Measurements from ENCODE around the gene HS1BP3.

Gene HS1BP3

DNA sequence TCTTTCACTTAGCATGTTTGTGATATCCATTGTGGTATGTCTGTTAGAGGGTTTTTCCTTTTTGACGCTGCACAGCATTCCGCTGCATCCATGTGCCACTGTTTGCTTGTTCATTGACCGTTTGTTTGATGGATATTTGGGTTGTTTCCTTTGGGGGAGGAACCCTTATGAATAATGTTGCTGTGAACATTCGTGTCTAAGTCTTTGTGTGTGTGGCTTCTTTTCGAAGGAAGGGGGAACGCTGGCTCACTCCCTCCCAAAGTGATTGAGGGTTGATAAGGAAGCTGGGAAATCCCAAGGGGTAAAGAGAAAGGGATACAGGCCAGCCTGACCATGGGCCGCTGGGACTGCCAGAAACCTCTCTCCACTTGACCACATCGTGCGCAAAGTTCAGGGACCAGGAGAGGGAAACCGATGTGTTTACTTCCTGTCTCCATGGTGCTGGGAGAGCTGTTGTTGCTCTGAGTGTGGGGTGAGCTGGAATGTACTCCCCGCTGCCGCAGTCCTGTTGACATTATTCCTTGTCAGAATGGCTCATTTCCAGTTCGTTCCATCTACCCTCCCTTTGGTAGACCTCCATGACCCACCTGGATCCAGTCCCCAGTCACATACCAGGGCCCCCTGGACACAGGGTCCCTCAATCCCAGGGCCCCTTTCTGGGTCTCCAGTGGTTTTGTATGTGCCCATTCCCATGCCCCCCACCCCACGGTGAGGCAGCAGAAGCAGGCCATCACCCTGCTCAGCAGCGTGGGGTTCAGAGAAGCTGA lies 39.6 kb downstream of the HS1BP3 start:
- Histone ChIP-seq H3K4me1 (ENCODE audit: insufficient read depth, low read length) (peaks cover 12% of the 10 kb centered on the region), H3K9me3 (ENCODE audit: control insufficient read depth, insufficient read depth, low read length) (peaks cover 2% of the 10 kb centered on the region), H3K36me3 (ENCODE audit: insufficient read depth, low read length) (no peaks in the 10 kb centered on the region), H3K9ac (ENCODE audit: low read depth, low read length) (no peak overlapping the region)

DNA sequence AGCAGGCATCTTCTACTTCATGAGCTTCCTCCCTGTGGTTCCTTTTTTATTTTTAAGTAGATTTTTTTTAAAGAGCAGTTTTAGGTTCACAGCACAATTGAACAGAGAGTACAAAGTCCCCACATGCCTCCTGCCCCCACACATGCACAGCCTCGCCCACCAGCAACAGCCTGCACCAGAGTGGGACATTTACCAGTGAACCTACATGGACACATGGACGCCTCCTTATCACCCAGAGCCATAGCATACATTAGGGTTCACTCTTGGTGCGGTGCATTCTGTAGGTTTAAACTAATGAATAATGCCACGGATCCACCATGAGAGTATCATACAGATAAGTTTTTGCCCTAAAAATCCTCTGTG lies 40.9 kb downstream of the HS1BP3 start:
- Histone ChIP-seq H3K9me3 (ENCODE audit: control insufficient read depth, insufficient read depth, low read length) (peaks cover 2% of the 10 kb centered on the region), H3K4me1 (ENCODE audit: insufficient read depth, low read length) (peaks cover 10% of the 10 kb centered on the region), H3K36me3 (ENCODE audit: insufficient read depth, low read length) (no peaks in the 10 kb centered on the region), H3K9ac (ENCODE audit: low read depth, low read length) (no peak overlapping the region)

DNA sequence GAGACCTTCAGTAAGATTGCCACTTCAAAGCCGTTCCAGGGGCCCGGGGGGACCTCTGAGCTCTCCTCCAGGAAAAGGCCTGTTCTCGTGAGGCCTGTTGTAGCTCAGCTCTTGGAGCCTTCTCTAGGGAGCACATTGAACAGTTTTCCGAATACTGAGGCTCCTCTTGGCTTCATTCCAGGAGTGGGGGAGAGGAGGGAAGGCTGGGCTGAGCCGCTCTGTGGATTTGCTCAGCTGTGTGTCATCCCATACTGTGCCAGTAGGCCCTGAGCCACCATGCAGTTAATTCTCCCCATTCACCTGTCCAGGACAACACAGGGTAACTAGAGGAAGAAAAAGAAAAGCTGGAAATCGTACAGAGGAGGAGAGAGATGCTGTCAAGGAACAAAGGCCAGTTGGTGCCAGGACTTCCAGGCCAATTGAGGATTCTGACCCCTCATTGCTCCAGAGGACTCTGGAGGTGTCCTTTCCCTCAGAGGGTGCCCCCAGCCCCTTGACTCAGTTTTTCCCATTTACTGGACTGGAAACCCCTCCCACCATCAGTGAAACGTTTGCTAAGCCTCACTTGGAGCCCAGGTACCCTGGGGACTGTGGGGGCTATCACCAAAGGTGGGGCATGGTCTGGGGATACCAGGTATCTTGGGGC lies 41.4 kb downstream of the HS1BP3 start:
- Histone ChIP-seq H3K9ac (ENCODE audit: low read depth, low read length) (no peak overlapping the region), H3K36me3 (ENCODE audit: insufficient read depth, low read length) (no peaks in the 10 kb centered on the region), H3K9me3 (ENCODE audit: control insufficient read depth, insufficient read depth, low read length) (peaks cover 2% of the 10 kb centered on the region), H3K4me1 (ENCODE audit: insufficient read depth, low read length) (peaks cover 5% of the 10 kb centered on the region)

DNA sequence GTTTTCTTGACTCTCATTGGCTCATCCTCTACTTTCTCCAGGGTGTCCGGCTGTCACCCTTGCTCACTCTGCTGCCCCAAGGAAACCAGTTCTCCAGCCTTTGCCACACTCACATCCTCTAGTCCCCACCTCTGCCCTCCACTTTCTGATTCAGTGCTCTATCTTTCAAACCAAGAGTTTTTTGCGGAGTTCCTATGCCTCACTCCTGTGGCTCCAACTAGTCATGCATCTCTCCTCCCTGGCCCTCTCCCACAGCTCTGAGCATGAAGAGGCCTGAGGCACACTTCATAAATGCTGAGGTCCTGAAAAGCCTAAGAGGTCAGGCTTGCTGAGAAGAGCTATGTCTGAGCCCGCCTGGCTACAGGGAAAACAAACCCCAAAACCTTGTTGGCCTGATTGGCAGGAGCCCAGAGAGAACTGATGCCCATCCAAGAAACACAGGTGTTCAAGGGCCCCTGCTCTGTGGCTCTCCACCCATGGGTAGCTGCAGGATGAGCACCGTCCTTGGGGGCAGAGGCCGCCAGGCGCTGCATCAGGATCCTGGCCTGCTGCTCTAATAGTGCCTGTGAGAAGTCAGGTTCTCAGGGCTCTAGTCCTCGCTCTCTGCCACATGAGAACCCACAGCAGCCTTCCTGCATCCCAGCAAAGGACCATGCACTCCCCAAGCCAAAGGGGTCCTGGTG lies 42.1 kb downstream of the HS1BP3 start:
- Histone ChIP-seq H3K9me3 (ENCODE audit: control insufficient read depth, insufficient read depth, low read length) (peaks cover 2% of the 10 kb centered on the region), H3K9ac (ENCODE audit: low read depth, low read length) (no peak overlapping the region), H3K36me3 (ENCODE audit: insufficient read depth, low read length) (no peaks in the 10 kb centered on the region), H3K4me1 (ENCODE audit: insufficient read depth, low read length) (peaks cover 4% of the 10 kb centered on the region; the same call in 1 of the 2 replicates)

DNA sequence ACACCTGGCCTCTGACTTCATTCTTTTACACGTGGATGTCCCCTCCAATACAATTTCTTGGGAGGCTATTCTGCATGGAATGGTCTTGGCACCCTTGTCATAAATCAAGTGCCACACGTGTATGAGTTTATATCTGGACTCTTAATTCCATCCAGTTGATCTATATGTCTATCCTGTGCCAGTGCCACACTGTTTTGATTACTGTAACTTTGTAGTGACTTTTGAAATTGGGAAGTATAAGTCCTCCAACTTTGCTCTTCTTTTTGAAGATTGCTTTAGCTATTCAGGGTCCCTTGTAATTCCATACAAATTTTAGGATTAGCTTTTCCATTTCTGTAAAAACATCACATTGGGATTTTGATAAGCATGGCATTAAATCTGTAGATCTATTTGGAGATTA lies 43.5 kb downstream of the HS1BP3 start:
- no peaks in the 10 kb centered on the region for H3K36me3 ChIP-seq (ENCODE audit: insufficient read depth, low read length)
- peaks cover 4% of the 10 kb centered on the region; the same call in 1 of the 2 replicates for H3K4me1 ChIP-seq (ENCODE audit: insufficient read depth, low read length)
- no peak overlapping the region for H3K9ac ChIP-seq (ENCODE audit: low read depth, low read length)
- H3K9me3 ChIP-seq (ENCODE audit: control insufficient read depth, insufficient read depth, low read length), result peaks cover 2% of the 10 kb centered on the region

DNA sequence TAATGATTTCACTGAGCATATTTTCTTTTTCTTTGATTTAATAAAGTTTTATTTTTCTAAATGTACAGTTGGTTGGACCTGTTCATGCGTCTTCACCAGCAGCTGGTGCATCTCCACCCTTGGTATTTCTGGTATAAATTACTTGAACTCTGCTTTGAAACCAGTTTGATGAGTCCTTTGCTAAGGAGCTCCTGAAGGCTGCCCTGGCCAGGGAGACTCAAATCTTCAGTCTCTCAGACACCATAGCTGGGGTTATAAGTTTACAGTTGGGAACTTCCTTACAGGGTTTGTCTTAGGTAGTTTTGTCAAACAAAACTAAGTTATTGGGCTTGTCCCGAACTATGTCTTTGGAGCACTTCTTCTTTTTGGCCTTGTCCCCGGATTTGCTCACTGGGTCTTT lies 44.7 kb downstream of the HS1BP3 start:
- H3K9ac ChIP-seq (ENCODE audit: low read depth, low read length), result no peak overlapping the region
- peaks cover 2% of the 10 kb centered on the region for H3K9me3 ChIP-seq (ENCODE audit: control insufficient read depth, insufficient read depth, low read length)
- peaks cover 5% of the 10 kb centered on the region; the same call in 1 of the 2 replicates for H3K4me1 ChIP-seq (ENCODE audit: insufficient read depth, low read length)
- H3K36me3 ChIP-seq (ENCODE audit: insufficient read depth, low read length), result no peaks in the 10 kb centered on the region

DNA sequence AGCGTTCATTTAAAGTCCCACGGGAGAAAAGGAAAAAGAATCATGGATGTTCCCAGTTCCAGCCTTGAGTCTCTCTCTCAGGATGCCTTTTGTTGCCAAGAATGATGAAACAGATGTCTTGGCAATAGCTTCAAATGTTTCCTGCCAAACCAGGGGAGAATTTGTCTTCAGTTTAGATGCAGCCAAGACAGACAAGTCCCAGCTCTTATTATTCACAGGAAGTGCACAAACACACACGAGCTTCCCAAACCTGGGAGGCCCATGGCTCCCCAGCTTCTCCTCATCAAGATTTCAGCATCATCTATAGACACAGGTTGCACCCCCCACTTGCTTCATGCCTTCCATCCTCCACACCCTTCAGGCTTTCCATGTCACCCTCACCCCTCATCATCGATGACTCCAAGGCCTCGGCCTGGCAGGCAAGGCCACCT lies 45.9 kb downstream of the HS1BP3 start:
- Histone ChIP-seq H3K36me3 (ENCODE audit: insufficient read depth, low read length) (no peaks in the 10 kb centered on the region), H3K9me3 (ENCODE audit: control insufficient read depth, insufficient read depth, low read length) (peaks cover 2% of the 10 kb centered on the region), H3K4me1 (ENCODE audit: insufficient read depth, low read length) (peaks cover 8% of the 10 kb centered on the region), H3K9ac (ENCODE audit: low read depth, low read length) (no peak overlapping the region)

DNA sequence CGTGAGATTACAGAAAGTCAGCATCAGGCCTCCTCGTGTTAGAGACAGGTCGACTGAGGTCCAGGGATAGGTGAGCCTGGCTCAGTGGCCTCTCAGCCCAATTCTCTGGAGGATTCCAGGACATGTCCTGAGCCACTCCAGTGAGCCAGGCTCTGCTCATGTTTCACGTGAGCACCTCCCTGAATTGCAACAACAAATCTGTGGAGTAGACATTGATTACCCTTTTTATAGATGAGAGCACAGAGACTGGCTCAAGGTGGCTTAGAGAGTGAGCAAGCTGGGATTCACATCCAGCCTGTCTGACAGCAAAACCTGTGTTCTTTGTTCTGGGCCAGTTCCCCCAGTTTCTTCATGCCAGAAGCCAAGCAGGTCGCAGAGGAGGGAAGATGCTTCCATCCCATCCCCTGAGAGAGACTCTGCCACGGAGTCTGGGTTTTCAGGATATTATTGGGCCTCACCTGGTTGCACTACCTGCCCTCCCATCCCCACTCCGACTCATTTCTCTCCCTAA lies 46.4 kb downstream of the HS1BP3 start:
- Histone ChIP-seq H3K9me3 (ENCODE audit: control insufficient read depth, insufficient read depth, low read length) (peaks cover 2% of the 10 kb centered on the region), H3K9ac (ENCODE audit: low read depth, low read length) (no peak overlapping the region), H3K4me1 (ENCODE audit: insufficient read depth, low read length) (peaks cover 8% of the 10 kb centered on the region), H3K36me3 (ENCODE audit: insufficient read depth, low read length) (no peaks in the 10 kb centered on the region)

DNA sequence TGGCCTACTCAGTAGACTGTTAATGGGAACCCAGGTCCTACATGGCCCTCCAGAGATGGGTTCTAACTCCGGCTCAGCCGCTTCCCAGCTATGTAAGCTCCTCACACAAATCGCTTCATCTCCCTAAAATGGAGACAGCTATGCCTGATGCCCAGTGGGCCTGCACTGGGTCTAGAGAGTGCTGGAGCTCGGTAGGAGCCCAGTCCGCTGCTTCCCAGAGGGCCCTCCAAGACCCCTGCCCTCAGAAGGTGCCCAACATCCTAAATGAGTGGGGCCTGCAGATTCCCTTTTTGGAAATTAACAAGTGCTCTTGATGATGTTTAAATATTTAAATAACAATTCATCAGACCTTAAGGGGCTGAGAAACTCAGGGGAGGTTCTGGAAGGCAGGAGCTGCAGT lies 47.1 kb downstream of the HS1BP3 start:
- H3K9me3 ChIP-seq (ENCODE audit: control insufficient read depth, insufficient read depth, low read length), result peaks cover 2% of the 10 kb centered on the region
- H3K9ac ChIP-seq (ENCODE audit: low read depth, low read length), result no peak overlapping the region
- peaks cover 8% of the 10 kb centered on the region for H3K4me1 ChIP-seq (ENCODE audit: insufficient read depth, low read length)
- H3K36me3 ChIP-seq (ENCODE audit: insufficient read depth, low read length), result no peaks in the 10 kb centered on the region

DNA sequence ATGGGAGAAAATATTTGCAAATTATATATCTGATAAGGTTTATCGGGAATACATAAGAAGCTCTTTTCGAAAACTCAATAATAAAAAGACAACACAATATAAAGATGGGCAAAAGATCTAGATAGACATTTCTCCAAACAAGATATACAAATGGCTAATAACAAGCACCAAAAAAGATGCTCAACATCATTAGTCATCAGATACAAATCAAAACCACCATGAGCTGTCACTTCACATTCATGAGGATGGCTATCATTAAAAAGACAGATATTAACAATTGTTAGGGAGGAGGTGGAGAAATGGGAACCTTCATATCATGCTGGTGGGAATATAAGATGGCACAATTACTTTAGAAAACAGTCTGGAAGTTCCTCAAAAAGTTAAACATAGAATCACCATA lies 48.1 kb downstream of the HS1BP3 start:
- Histone ChIP-seq H3K9me3 (ENCODE audit: control insufficient read depth, insufficient read depth, low read length) (peaks cover 2% of the 10 kb centered on the region), H3K36me3 (ENCODE audit: insufficient read depth, low read length) (no peaks in the 10 kb centered on the region), H3K9ac (ENCODE audit: low read depth, low read length) (no peak overlapping the region), H3K4me1 (ENCODE audit: insufficient read depth, low read length) (peaks cover 8% of the 10 kb centered on the region)

DNA sequence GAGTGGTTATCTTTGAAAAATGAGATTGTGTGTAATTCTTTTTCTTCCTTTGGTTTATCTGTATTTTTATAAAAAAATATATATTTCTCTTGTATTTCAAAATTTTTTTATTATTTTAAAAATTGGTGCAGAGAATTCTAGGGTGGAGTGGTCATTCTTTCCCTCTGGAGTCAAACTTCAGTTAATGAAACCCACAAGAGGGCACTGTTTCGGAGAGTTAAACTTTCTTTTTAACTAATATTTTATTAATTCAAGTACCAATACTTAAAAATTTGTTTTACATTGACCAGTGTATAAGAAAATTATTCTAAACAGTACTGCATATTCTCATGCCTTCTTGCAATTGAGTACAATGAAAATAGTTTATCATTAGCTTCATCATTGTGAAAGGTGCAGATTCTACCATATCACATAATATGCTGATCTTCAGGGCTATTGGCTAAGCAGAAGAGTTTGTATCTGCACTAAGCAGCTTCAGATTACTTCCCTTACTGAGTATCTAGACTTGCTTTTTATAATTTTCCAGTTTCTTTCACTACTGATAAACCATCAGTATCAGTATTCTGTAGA lies 50.1 kb downstream of the HS1BP3 start:
- Histone ChIP-seq H3K9ac (ENCODE audit: low read depth, low read length) (no peak overlapping the region), H3K36me3 (ENCODE audit: insufficient read depth, low read length) (no peaks in the 10 kb centered on the region), H3K4me1 (ENCODE audit: insufficient read depth, low read length) (peaks cover 17% of the 10 kb centered on the region), H3K9me3 (ENCODE audit: control insufficient read depth, insufficient read depth, low read length) (no peaks in the 10 kb centered on the region)

DNA sequence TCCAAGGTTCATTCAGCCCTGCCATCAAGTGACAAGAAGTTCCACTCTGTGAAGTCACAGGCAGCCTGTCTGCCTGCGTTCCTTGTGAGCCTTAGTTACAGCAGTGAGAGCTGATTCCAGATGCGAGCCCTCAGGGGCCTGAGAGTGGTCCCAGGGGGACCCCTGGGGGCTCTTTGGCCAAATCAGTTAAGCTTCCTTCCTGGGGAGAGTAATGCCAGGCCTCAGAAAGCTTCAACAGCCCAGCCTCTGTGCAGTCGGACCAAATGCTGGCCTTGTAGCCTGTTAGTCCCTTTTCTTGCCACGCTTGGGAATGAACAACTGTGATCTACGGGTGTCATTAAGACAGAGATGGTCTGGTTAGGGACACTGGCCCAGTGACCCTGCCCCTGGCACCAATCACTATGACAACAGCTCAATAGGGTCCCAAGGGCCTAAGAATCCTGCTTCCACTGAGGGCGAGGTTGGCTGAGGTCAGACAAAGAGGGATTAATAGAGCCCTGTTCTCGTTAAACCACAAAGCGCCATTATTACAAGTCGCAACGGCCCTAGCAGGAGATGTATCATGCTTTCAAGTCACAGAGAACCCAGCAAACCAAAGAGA lies 50.9 kb downstream of the HS1BP3 start:
- no peak overlapping the region for H3K9ac ChIP-seq (ENCODE audit: low read depth, low read length)
- H3K9me3 ChIP-seq (ENCODE audit: control insufficient read depth, insufficient read depth, low read length), result no peaks in the 10 kb centered on the region
- H3K36me3 ChIP-seq (ENCODE audit: insufficient read depth, low read length), result no peaks in the 10 kb centered on the region
- peaks cover 25% of the 10 kb centered on the region for H3K4me1 ChIP-seq (ENCODE audit: insufficient read depth, low read length)

DNA sequence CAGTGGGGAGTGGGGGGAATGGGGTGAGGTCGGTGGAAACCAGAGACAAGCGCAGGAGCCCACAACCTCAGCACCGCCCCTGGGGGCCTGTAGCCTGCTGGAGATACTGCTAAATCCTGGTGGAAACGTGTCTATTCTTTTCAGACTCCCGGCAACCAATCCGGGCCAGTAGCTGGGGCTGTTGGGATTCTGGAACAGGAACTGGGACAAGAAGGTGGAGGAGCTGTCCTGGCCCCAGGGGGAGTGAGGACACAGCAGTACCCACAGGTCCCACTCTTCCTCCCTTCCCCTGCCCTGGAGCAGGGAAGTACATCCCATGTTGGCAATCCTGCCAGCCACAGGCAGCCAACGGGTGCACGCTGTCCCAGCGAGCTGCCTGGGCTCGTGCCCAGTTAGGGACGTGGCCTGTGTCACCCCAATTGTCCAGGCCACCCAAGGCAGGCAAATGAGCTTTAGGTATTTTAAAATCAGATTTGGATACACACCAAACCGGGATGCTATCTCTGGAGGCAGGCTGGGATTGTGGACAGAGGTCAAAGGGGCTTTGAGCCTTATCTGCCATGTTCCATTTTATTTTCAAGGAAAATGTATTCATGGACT lies 51.8 kb downstream of the HS1BP3 start:
- Histone ChIP-seq H3K9me3 (ENCODE audit: control insufficient read depth, insufficient read depth, low read length) (no peaks in the 10 kb centered on the region), H3K9ac (ENCODE audit: low read depth, low read length) (no peak overlapping the region), H3K4me1 (ENCODE audit: insufficient read depth, low read length) (peaks cover 25% of the 10 kb centered on the region), H3K36me3 (ENCODE audit: insufficient read depth, low read length) (no peaks in the 10 kb centered on the region)

DNA sequence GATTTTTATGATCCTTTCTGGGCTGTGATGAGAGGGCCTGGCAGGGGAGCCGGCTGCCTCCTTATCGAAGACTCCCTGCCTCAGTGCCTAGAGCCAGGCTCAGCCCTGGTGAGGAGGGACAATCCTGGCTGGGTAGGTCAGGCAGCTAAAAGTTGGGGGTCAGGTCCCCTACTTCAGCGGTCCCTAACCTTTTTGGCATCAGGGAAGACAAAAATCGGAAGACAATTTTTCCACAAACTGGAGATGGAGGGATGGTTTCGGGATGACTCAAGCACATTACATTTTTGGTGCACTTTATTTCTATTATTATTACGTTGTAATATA lies 53.1 kb downstream of the HS1BP3 start:
- Histone ChIP-seq H3K9me3 (ENCODE audit: control insufficient read depth, insufficient read depth, low read length) (no peaks in the 10 kb centered on the region), H3K9ac (ENCODE audit: low read depth, low read length) (no peak overlapping the region), H3K4me1 (ENCODE audit: insufficient read depth, low read length) (peaks cover 27% of the 10 kb centered on the region), H3K36me3 (ENCODE audit: insufficient read depth, low read length) (no peaks in the 10 kb centered on the region)

All from ES-I3 (cell line).